IMR-90 (cell line): ENCODE results near the gene CAMTA1. TPM values are rescaled to one million over a fixed set of nuclear protein-coding genes. Genes with fewer than 3 reads are reported as not detected.
A peak's percentile ranks its signal among the peaks of the same experiment; 100 is the strongest.

ENCODE experiments used
- ATAC-seq: fragments of 200-7000 bp; cut with Tn5 transposase; 2 replicates; pipeline ENCODE4 v1.9.1; 2020; ENCODE audit warnings: low read depth, mild to moderate bottlenecking, moderate library complexity
- BruUV-seq: library from RNA; stranded (reverse); fragments of 400-500 nt; replicated peaks from 2 replicates; lab custom pipeline; 2021; lab: Mats Ljungman, UMichigan
- CTCF ChIA-PET: fragments of 300-600 bp; formaldehyde crosslinking; extraction: SDS; loops from one replicate; lab custom pipeline; 2021; ENCODE audit warnings: antibody characterized with exemption; lab: Yijun Ruan, JAX
- POLR2A ChIA-PET: fragments of 300-600 bp; sonication (Branson Sonifier 250); formaldehyde crosslinking; loops from one replicate; lab custom pipeline; 2022; ENCODE audit warnings: antibody characterized with exemption; ENCODE audit not compliant: unreplicated experiment; lab: Charles Lee
- DNase-seq: peaks from one replicate; pipeline ENCODE4 v3.0.0; 2013
- H2AFZ ChIP-seq: replicated peaks from 2 replicates; pipeline ENCODE3; 2013; ENCODE audit warnings: low read length, mild to moderate bottlenecking; ENCODE audit not compliant: poor library complexity
- H2AK5ac ChIP-seq: 2 replicates; pipeline ENCODE4 v1.6.1; 2013; ENCODE audit warnings: low read depth, low read length, inconsistent platforms
- H2AK9ac ChIP-seq: replicated peaks from 2 replicates; pipeline ENCODE3; 2013; ENCODE audit warnings: mild to moderate bottlenecking, low read depth, low read length, moderate library complexity; ENCODE audit not compliant: poor library complexity
- H2BK120ac ChIP-seq: 2 replicates; pipeline ENCODE4 v1.6.1; 2013; ENCODE audit warnings: low read depth, low read length, inconsistent platforms
- H2BK15ac ChIP-seq: 3 replicates; pipeline ENCODE4 v1.6.1; 2013; ENCODE audit warnings: low read depth, low read length, inconsistent platforms
- H2BK20ac ChIP-seq: 2 replicates; pipeline ENCODE4 v1.6.1; 2013; ENCODE audit warnings: low read depth, mild to moderate bottlenecking, inconsistent platforms, low read length, moderate library complexity
- H2BK5ac ChIP-seq: 2 replicates; pipeline ENCODE4 v1.6.1; 2013; ENCODE audit warnings: mild to moderate bottlenecking, low read depth, low read length, inconsistent platforms; ENCODE audit not compliant: poor library complexity, severe bottlenecking
- H3K14ac ChIP-seq: replicated peaks from 2 replicates; pipeline ENCODE4 v1.6.1; 2013; ENCODE audit warnings: low read depth, low read length, inconsistent platforms
- H3K18ac ChIP-seq: 2 replicates; pipeline ENCODE4 v1.6.1; 2013; ENCODE audit warnings: low read depth, low read length, control low read depth
- H3K23ac ChIP-seq: 2 replicates; pipeline ENCODE4 v1.6.1; 2013; ENCODE audit warnings: low read depth, low read length, inconsistent platforms
- H3K27ac ChIP-seq: 2 replicates; pipeline ENCODE4 v1.5.1; 2013; ENCODE audit warnings: mild to moderate bottlenecking, control low read depth, low read length; ENCODE audit not compliant: insufficient read depth
- H3K27me3 ChIP-seq: 2 replicates; pipeline ENCODE4 v1.6.1; 2013; ENCODE audit warnings: low read length; ENCODE audit not compliant: control insufficient read depth, insufficient read depth
- H3K36me3 ChIP-seq: 2 replicates; pipeline ENCODE4 v1.6.1; 2013; ENCODE audit warnings: low read length, mixed read lengths; ENCODE audit not compliant: control insufficient read depth, insufficient read depth
- H3K4ac ChIP-seq: 2 replicates; pipeline ENCODE4 v1.6.1; 2013; ENCODE audit warnings: low read depth, low read length, inconsistent platforms
- H3K4me1 ChIP-seq: 2 replicates; pipeline ENCODE4 v1.6.1; 2013; ENCODE audit warnings: low read length, mixed read lengths; ENCODE audit not compliant: control insufficient read depth, insufficient read depth
- H3K4me2 ChIP-seq: 2 replicates; pipeline ENCODE4 v1.6.1; 2013; ENCODE audit warnings: low read depth, mild to moderate bottlenecking, control low read depth, low read length, moderate library complexity
- H3K4me3 ChIP-seq: 2 replicates; pipeline ENCODE4 v1.5.1; 2013; ENCODE audit warnings: low read depth, mild to moderate bottlenecking, control low read depth, low read length, moderate library complexity; ENCODE audit not compliant: insufficient read depth
- H3K56ac ChIP-seq: 2 replicates; pipeline ENCODE4 v1.6.1; 2013; ENCODE audit warnings: low read length, inconsistent platforms; ENCODE audit not compliant: insufficient read depth; ENCODE audit errors: extremely low read depth
- H3K79me1 ChIP-seq, 2 experiments: 2 replicates each; pipeline ENCODE4 v1.6.1; 2013; ENCODE audit warnings: low read length in 2 of 2, inconsistent platforms in 1 of 2, low read depth in 1 of 2
- H3K9ac ChIP-seq: 2 replicates; pipeline ENCODE4 v1.6.1; 2013; ENCODE audit warnings: low read depth, low read length, control low read depth
- H3K9me1 ChIP-seq: 2 replicates; pipeline ENCODE4 v1.6.1; 2013; ENCODE audit warnings: low read length, inconsistent platforms; ENCODE audit not compliant: insufficient read depth
- H3K9me3 ChIP-seq: 2 replicates; pipeline ENCODE4 v1.6.1; 2013; ENCODE audit warnings: low read length; ENCODE audit not compliant: control insufficient read depth, insufficient read depth
- H4K20me1 ChIP-seq: 2 replicates; pipeline ENCODE4 v1.6.1; 2013; ENCODE audit warnings: low read length, inconsistent platforms; ENCODE audit not compliant: insufficient read depth
- H4K5ac ChIP-seq: 2 replicates; pipeline ENCODE4 v1.6.1; 2013; ENCODE audit warnings: mild to moderate bottlenecking, low read depth, low read length, control low read depth
- H4K8ac ChIP-seq, 2 experiments: 2 replicates each; pipeline ENCODE4 v1.6.1; 2013; ENCODE audit warnings: low read depth in 2 of 2, low read length in 2 of 2, control low read depth in 1 of 2, inconsistent platforms in 1 of 2
- H4K91ac ChIP-seq: 2 replicates; pipeline ENCODE4 v1.6.1; 2013; ENCODE audit warnings: low read depth, low read length, inconsistent platforms; ENCODE audit not compliant: insufficient read depth
- BHLHE40 ChIP-seq: fragments of 150-350 bp; IDR thresholded peaks from 2 replicates; pipeline ENCODE4 v1.6.1; 2016; ENCODE audit warnings: mild to moderate bottlenecking, low read depth, low read length
- FOS ChIP-seq: fragments of 150-350 bp; IDR thresholded peaks from 2 replicates; pipeline ENCODE4 v1.6.1; 2016; ENCODE audit warnings: low read depth, low read length
- MAZ ChIP-seq: IDR thresholded peaks from 2 replicates; pipeline ENCODE4 v1.6.1; 2012; ENCODE audit warnings: low read depth, mild to moderate bottlenecking, low read length, improper control_type of control experiment, moderate library complexity, borderline replicate concordance
- MXI1 ChIP-seq: IDR thresholded peaks from 2 replicates; pipeline ENCODE4 v1.6.1; 2012; ENCODE audit warnings: low read depth, mild to moderate bottlenecking, low read length, moderate library complexity, borderline replicate concordance
- NFE2L2 ChIP-seq: fragments of 150-350 bp; IDR thresholded peaks from 2 replicates; pipeline ENCODE4 v1.6.1; 2016; ENCODE audit warnings: low read depth, mild to moderate bottlenecking, low read length
- POLR2A ChIP-seq: IDR thresholded peaks from 2 replicates; pipeline ENCODE4 v1.6.1; 2012; ENCODE audit warnings: mild to moderate bottlenecking, low read depth, low read length
- RAD21 ChIP-seq: IDR thresholded peaks from 2 replicates; pipeline ENCODE4 v1.6.1; 2012; ENCODE audit warnings: low read length, improper control_type of control experiment
- RCOR1 ChIP-seq: IDR thresholded peaks from 2 replicates; pipeline ENCODE4 v1.6.1; 2012; ENCODE audit warnings: mild to moderate bottlenecking, low read length, improper control_type of control experiment; ENCODE audit not compliant: insufficient replicate concordance
- RFX5 ChIP-seq: IDR thresholded peaks from 2 replicates; pipeline ENCODE4 v1.8.0; 2012; ENCODE audit warnings: low read depth, mild to moderate bottlenecking, low read length, moderate library complexity
- SMC3 ChIP-seq: fragments of 150-350 bp; IDR thresholded peaks from 2 replicates; pipeline ENCODE4 v1.6.1; 2016; ENCODE audit warnings: low read depth, mild to moderate bottlenecking, antibody characterized with exemption, low read length, moderate library complexity
- WGBS, 2 experiments: methylation state at CpG; one replicate each; pipeline versions ENCODE4 v1.1.5 to v1.1.7; 2013; ENCODE audit warnings: missing lambda C conversion rate in 2 of 2; ENCODE audit not compliant: insufficient read length in 1 of 2; ENCODE audit errors: extremely low coverage in 2 of 2; 5-methylcytosine and 5-hydroxymethylcytosine counted together
- dilution Hi-C: fragments of 300-500 bp; cut with HindIII; formaldehyde crosslinking; loops from one replicate; pipeline ENCODE4 v1.14.3; 2018; ENCODE audit warnings: low sequenced_read_pairs; ENCODE audit not compliant: unreplicated experiment
- in situ Hi-C: fragments of 300-500 bp; cut with MboI; formaldehyde crosslinking; loops from 3 replicates; pipeline ENCODE4 v1.14.3; 2019; ENCODE audit warnings: low sequenced_read_pairs, inconsistent platforms, mixed read lengths
- intact Hi-C: fragments of 100-400 bp; cut with micrococcal nuclease; formaldehyde crosslinking; loops from 2 replicates; pipeline ENCODE4 v1.10.0; 2022
- polyA plus RNA-seq, 3 experiments: library from polyadenylated mRNA; depleted of rRNA; stranded (reverse); fragments of >200 nt; gene quantifications; 2 replicates each; pipeline ENCODE4 v1.2.3, GENCODE V29; 2012; ENCODE audit warnings: low replicate concordance in 1 of 3
- total RNA-seq: library from RNA; depleted of rRNA; stranded (reverse); fragments of >200 nt; gene quantifications from 2 replicates; pipeline ENCODE4 v1.2.3, GENCODE V29; 2012
- TF ChIP-seq, protein P1 (sequence below): fragments of 150-350 bp; IDR thresholded peaks from 2 replicates; pipeline ENCODE4 v1.6.1; 2016; ENCODE audit warnings: low read depth, mild to moderate bottlenecking, low read length, moderate library complexity, borderline replicate concordance
- TF ChIP-seq, protein P2 (sequence below): conservative IDR thresholded peaks from 2 replicates; pipeline ENCODE4 v1.5.1; 2012; ENCODE audit warnings: mild to moderate bottlenecking, low read depth, low read length, improper control_type of control experiment
- TF ChIP-seq, protein P3 (sequence below): fragments of 150-350 bp; IDR thresholded peaks from 2 replicates; pipeline ENCODE4 v1.6.1; 2017; ENCODE audit warnings: mild to moderate bottlenecking, antibody characterized with exemption, low read length, low read depth

The CAMTA1 gene
- total and polyA plus RNA-seq, 2 of the 4 experiments (the other 2 are of a cell fraction), result 35.5 to 74.3 TPM

DNA sequence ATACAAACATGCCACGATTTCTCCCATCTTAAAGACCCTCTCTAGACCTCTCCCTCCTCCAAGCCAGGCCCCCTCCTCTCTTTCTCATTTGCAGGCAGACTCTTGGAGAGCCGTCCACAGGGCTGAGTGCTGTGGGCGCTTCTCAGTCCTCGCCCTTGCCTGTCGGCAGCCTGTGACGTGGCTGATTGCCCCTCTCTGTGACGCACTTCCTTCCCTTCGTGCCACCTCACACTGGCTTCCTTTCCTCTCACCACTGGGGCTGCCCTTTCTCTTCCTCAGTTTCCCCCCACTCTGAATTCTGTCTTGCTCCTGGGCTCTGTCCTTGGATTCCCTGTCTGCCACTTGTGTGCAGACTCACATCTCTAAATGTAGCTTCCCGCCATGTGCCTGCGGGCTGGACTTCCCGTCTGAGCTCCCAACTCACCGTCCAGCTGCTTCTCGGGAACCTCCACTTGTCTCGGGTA, 227.2 kb downstream of the CAMTA1 start:
- Histone ChIP-seq H3K9ac (no peak overlapping the region), H3K27ac (no peak overlapping the region), H2BK20ac (no peak overlapping the region), H3K4ac (no peak overlapping the region), H2AK9ac (no peak overlapping the region), H4K20me1 (no peaks in the 10 kb centered on the region), H2AK5ac (no peak overlapping the region), H3K4me2 (no peak overlapping the region), H4K91ac (no peak overlapping the region), H3K18ac (no peak overlapping the region), H3K4me1 (no peaks in the 10 kb centered on the region), H3K56ac (no peak overlapping the region), H3K4me3 (no peak overlapping the region), H4K8ac (no peak overlapping the region), H3K9me1 (no peaks in the 10 kb centered on the region), H2BK120ac (no peak overlapping the region), H3K23ac (no peak overlapping the region), H4K5ac (no peak overlapping the region), H3K36me3 (no peaks in the 10 kb centered on the region), H2BK5ac (no peak overlapping the region), H3K14ac (no peak overlapping the region), H2AFZ (peak overlapping the region; percentile 51), H3K27me3 (peaks cover 21% of the 10 kb centered on the region), H3K79me1 (no peaks in the 10 kb centered on the region), H2BK15ac (no peak overlapping the region), H3K9me3 (no peaks in the 10 kb centered on the region)
- WGBS, 2 experiments, result 77% methylated on average over 8 of the region's 14 CpGs; no CpG with 5 or more reads in 1 of the 2 experiments
- intact Hi-C loops (no loop called here), in situ Hi-C loops (no loop called here), dilution Hi-C loops (no loop called here)
- TF ChIP-seq, protein P1, sequence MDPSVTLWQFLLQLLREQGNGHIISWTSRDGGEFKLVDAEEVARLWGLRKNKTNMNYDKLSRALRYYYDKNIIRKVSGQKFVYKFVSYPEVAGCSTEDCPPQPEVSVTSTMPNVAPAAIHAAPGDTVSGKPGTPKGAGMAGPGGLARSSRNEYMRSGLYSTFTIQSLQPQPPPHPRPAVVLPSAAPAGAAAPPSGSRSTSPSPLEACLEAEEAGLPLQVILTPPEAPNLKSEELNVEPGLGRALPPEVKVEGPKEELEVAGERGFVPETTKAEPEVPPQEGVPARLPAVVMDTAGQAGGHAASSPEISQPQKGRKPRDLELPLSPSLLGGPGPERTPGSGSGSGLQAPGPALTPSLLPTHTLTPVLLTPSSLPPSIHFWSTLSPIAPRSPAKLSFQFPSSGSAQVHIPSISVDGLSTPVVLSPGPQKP, result no peak
- TF ChIP-seq SMC3 (no peak), MXI1 (no peak), POLR2A (no peak), NFE2L2 (no peak), RFX5 (no peak), FOS (no peak), MAZ (no peak), RCOR1 (no peak), RAD21 (no peak), BHLHE40 (no peak)
- TF ChIP-seq, protein P2, sequence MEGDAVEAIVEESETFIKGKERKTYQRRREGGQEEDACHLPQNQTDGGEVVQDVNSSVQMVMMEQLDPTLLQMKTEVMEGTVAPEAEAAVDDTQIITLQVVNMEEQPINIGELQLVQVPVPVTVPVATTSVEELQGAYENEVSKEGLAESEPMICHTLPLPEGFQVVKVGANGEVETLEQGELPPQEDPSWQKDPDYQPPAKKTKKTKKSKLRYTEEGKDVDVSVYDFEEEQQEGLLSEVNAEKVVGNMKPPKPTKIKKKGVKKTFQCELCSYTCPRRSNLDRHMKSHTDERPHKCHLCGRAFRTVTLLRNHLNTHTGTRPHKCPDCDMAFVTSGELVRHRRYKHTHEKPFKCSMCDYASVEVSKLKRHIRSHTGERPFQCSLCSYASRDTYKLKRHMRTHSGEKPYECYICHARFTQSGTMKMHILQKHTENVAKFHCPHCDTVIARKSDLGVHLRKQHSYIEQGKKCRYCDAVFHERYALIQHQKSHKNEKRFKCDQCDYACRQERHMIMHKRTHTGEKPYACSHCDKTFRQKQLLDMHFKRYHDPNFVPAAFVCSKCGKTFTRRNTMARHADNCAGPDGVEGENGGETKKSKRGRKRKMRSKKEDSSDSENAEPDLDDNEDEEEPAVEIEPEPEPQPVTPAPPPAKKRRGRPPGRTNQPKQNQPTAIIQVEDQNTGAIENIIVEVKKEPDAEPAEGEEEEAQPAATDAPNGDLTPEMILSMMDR, result no peak
- TF ChIP-seq, protein P3, sequence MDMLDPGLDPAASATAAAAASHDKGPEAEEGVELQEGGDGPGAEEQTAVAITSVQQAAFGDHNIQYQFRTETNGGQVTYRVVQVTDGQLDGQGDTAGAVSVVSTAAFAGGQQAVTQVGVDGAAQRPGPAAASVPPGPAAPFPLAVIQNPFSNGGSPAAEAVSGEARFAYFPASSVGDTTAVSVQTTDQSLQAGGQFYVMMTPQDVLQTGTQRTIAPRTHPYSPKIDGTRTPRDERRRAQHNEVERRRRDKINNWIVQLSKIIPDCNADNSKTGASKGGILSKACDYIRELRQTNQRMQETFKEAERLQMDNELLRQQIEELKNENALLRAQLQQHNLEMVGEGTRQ, result no peak
- no peak for DNase-seq
- ChIA-PET CTCF (no interaction called here), POLR2A (no interaction called here)
- BruUV-seq, result no TSS peak
- ATAC-seq, result no peak
